Thymus (tissue), 14 donors: ENCODE measurements around the gene TUBB4A. TPM values are rescaled to one million over a fixed set of nuclear protein-coding genes. Genes with fewer than 3 reads are reported as not detected.
"Not testable (repeated sequence)": the region's sequence is repeated elsewhere in the genome, so short reads cannot be mapped to it uniquely, and the experiment has no call there.

Experiments
- DNase-seq, 9 donors: peaks; one replicate each; pipeline ENCODE4 v3.0.0-alpha.2; 2013; ENCODE audit warnings: low spot score in 9 of 9, low read depth in 6 of 9, missing footprints in 1 of 9
- H3K27ac ChIP-seq, 2 donors: one replicate each; pipeline ENCODE4 v1.5.1; 2013; ENCODE audit warnings: control low read depth in 1 of 2, low read depth in 1 of 2, low read length in 1 of 2, mild to moderate bottlenecking in 1 of 2, moderate library complexity in 1 of 2
- H3K27me3 ChIP-seq, 2 donors: one replicate each; pipeline ENCODE4 v1.5.1; 2013; ENCODE audit warnings: low read length in 1 of 2; ENCODE audit not compliant: control insufficient read depth in 2 of 2, insufficient read depth in 1 of 2
- H3K36me3 ChIP-seq, 2 donors: one replicate each; pipeline ENCODE4 v1.5.1; 2013; ENCODE audit warnings: low read length in 1 of 2, mild to moderate bottlenecking in 1 of 2, moderate library complexity in 1 of 2; ENCODE audit not compliant: control insufficient read depth in 2 of 2, insufficient read depth in 2 of 2
- H3K4me1 ChIP-seq, 2 donors: one replicate each; pipeline ENCODE4 v1.5.1; 2013; ENCODE audit warnings: low read length in 2 of 2; ENCODE audit not compliant: control insufficient read depth in 2 of 2, insufficient read depth in 2 of 2
- H3K4me3 ChIP-seq, 2 donors: one replicate each; pipeline ENCODE4 v1.5.1; 2013; ENCODE audit warnings: low read length in 2 of 2, control low read depth in 1 of 2, mild to moderate bottlenecking in 1 of 2
- H3K9me3 ChIP-seq, 2 donors: one replicate each; pipeline ENCODE4 v1.5.1; 2013; ENCODE audit warnings: low read length in 1 of 2, mild to moderate bottlenecking in 1 of 2; ENCODE audit not compliant: control insufficient read depth in 2 of 2, insufficient read depth in 1 of 2
- WGBS: extraction: QIAGEN DNeasy Blood & Tissue Kit; methylation state at CpG from one replicate; pipeline ENCODE4 v1.1.7; 2013; 5-methylcytosine and 5-hydroxymethylcytosine counted together
- long read RNA-seq, 10 donors: transcript quantifications; one replicate each; lab custom pipeline, GENCODE V29; 2026
- polyA plus RNA-seq: library from polyadenylated mRNA; stranded (reverse); fragments of 200-250 nt; gene quantifications from one replicate; pipeline ENCODE4 v1.2.3, GENCODE V29; 2013
- total RNA-seq: library from RNA; stranded (reverse); fragments of 120-200 nt; gene quantifications from one replicate; pipeline ENCODE4 v1.2.4, GENCODE V29; 2013
- donor health status: healthy.

The TUBB4A gene
- total RNA-seq (0.24 TPM), polyA plus RNA-seq (1.1 TPM)
- long read RNA-seq, donor 1, result 0 reads
- long read RNA-seq, donor 2, result 0 reads
- long read RNA-seq, donor 3, partial matches to known transcripts, result 0 of 1 reads
- long read RNA-seq, donor 3, other reads (novel, unspliced or antisense), result 0 of 1 reads
- long read RNA-seq, donor 4, result 0 reads
- long read RNA-seq, donor 5, partial matches to known transcripts, result 0 of 1 reads
- long read RNA-seq, donor 5, other reads (novel, unspliced or antisense), result 0 of 1 reads
- long read RNA-seq, donor 6, result 0 reads
- long read RNA-seq, donor 7, result 0 reads
- long read RNA-seq, donor 8, result 0 reads
- long read RNA-seq, donor 9, result 0 reads
- long read RNA-seq, donor 10, result 0 reads

DNA sequence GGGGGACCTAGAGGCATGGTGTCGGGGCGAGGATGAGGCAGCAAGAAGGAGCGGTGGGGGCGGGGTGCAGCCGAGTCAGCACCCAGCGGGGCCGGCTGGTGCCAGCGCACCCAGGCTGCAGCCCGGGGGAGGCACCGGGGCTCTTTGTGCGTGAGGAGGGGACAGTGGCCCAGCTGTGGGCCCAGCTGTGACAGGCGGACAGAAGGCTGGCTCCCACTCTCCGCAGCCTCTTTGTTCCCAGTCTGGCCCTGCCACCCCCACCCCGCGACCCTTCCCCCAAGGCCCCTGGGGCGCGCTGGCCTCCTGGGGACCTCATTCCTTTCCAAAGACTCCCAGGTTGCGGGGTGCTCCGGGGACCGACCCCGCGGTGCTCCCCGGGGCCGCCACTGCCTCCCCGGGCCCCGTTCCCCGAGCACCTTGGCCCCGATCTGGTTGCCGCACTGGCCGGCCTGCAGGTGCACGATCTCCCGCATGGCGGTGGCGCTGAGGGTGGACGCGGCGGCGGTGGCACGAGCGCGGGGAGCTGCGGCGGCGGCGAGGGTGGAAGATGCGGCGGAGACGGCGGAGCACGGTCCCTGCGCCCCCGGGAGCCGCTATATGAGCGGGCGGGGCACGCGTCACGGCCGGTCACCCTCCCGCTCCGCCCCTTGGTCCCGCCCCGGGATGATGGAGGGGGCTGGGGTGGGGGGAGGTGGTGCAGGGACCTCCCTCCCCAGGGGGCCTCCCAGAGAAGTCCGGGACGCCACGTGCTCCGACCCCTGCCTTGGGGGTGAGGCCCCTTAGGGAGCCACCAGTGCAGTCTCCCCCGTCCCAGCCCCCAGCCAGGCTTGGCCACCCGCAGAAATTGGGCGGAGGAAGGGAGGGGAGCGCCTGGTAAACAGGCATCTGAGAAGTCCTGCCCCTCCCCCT, at the start of gene TUBB4A:
Gene TUBB4A (minus strand): TSS at position 570 of the 909 bp plus-strand sequence. CDS start 97 bp downstream, at position 473.
- H3K27ac ChIP-seq, result no peak within 1 kb of the TSS
- H3K36me3 ChIP-seq, result no peaks in the 10 kb centered on the region
- DNase-seq, result no peak
- H3K27me3 ChIP-seq, result peaks cover 34 to 55% of the 10 kb centered on the region in 2 donors
- H3K4me1 ChIP-seq, result peaks cover 0 to 3% of the 10 kb centered on the region in 2 donors
- H3K9me3 ChIP-seq, result no peaks in the 10 kb centered on the region
- peak within 1 kb of the TSS in 1 of 2 donors; percentile 31 for H3K4me3 ChIP-seq
- WGBS, result 3% methylated on average over 71 of the region's 71 CpGs

- no peak for DNase-seq
- Histone ChIP-seq H3K27ac (no peak overlapping the region), H3K4me3 (no peak overlapping the region), H3K36me3 (no peaks in the 10 kb centered on the region), H3K27me3 (peaks cover 0 to 5% of the 10 kb centered on the region in 2 donors), H3K9me3 (peaks cover 2 to 14% of the 10 kb centered on the region in 2 donors), H3K4me1 (peaks cover 0 to 5% of the 10 kb centered on the region in 2 donors)
- WGBS, result 96% methylated on average over 3 of the region's 3 CpGs
Observed at GRCh38 chr19:6551091-6551490, 49.0 kb upstream of the TUBB4A start.

DNA sequence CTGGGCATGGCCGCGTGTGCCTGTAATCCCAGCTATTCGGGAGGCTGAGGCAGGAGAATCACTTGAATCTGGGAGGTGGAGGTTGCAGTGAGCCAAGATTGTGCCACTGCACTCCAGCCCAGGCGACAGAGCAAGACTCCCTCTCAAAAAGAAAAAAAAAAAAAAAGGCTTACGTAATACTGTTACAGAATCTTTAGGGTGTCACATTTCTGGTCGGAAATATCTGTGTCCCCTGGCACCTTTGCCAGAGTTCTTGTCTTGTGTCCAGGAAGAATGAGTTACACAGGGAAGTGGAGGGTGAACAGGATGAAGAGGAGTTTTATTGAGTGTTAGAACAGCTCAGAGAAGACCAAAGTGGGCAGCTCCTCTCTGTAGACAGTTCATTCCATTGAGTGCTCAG, 48.6 kb upstream of the TUBB4A start:
- not testable (repeated sequence) for H3K27me3 ChIP-seq, H3K4me3 ChIP-seq, H3K27ac ChIP-seq, DNase-seq, H3K36me3 ChIP-seq, H3K4me1 ChIP-seq
- peaks cover 2 to 17% of the 10 kb centered on the region in 2 donors for H3K9me3 ChIP-seq
- WGBS, result 94% methylated on average over 6 of the region's 6 CpGs

DNA sequence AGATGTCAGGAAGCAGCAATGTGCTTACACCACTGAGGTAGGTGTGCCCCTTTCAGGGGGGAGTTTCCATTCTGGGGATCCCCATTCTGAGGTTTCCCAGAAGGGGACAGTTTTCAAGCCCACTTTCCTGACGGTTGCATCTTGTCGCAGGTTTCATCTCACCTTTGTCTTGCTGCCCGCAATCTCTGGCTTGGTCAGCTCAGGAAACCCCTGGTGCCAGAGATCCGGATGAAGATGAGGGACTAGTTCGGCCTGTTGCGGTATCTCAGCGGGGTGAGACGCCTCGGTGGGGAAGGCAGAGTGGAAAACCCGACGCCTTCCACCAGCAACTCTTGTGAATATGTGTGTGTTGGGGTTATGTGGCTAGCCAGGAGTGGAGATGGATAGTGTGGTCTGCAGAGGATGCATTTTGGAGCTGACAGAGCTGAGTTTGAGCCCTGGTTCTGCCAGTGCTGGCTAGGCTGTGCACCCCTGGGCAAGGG, 41.8 kb upstream of the TUBB4A start:
- no peak for DNase-seq
- H3K4me1 ChIP-seq, result no peaks in the 10 kb centered on the region
- H3K4me3 ChIP-seq, result no peak overlapping the region
- H3K9me3 ChIP-seq, result peaks cover 0 to 17% of the 10 kb centered on the region in 2 donors
- H3K27ac ChIP-seq, result no peak overlapping the region
- H3K36me3 ChIP-seq, result no peaks in the 10 kb centered on the region
- no peaks in the 10 kb centered on the region for H3K27me3 ChIP-seq
- 77% methylated on average over 11 of the region's 11 CpGs for whole genome bisulfite sequencing

- Histone ChIP-seq H3K9me3 (peaks cover 0 to 14% of the 10 kb centered on the region in 2 donors), H3K27ac (no peak overlapping the region), H3K27me3 (no peaks in the 10 kb centered on the region), H3K4me3 (no peak overlapping the region), H3K4me1 (peaks cover 0 to 8% of the 10 kb centered on the region in 2 donors), H3K36me3 (no peaks in the 10 kb centered on the region)
- WGBS, result 92% methylated on average over 13 of the region's 13 CpGs
- DNase-seq, result no peak
Observed at GRCh38 chr19:6540918-6541689, 39.0 kb upstream of the TUBB4A start.

DNA sequence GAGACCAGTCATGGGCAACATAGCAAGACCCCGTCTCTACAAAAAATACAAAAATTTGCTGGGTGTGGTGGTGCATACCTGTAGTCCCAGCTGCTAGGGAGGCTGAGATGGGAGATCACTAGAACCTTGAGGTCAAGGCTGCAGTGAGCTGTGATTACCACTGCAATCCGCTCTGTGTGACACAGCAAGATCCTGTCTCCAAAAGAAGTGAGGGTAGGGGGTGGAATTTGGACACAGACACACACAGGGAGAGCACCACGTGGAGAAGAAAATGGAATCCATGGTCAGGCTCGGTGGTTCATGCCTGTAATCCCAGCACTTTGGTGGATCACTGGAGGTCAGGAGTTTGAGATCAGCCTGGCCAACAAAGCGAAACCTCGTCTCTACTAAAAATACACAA, 37.4 kb upstream of the TUBB4A start:
- Histone ChIP-seq H3K9me3 (peaks cover 0 to 8% of the 10 kb centered on the region in 2 donors), H3K27ac (no peak overlapping the region), H3K4me3 (no peak overlapping the region), H3K27me3 (peaks cover 0 to 4% of the 10 kb centered on the region in 2 donors), H3K4me1 (peaks cover 0 to 11% of the 10 kb centered on the region in 2 donors), H3K36me3 (no peaks in the 10 kb centered on the region)
- 92% methylated on average over 6 of the region's 6 CpGs for WGBS
- DNase-seq, result no peak

DNA sequence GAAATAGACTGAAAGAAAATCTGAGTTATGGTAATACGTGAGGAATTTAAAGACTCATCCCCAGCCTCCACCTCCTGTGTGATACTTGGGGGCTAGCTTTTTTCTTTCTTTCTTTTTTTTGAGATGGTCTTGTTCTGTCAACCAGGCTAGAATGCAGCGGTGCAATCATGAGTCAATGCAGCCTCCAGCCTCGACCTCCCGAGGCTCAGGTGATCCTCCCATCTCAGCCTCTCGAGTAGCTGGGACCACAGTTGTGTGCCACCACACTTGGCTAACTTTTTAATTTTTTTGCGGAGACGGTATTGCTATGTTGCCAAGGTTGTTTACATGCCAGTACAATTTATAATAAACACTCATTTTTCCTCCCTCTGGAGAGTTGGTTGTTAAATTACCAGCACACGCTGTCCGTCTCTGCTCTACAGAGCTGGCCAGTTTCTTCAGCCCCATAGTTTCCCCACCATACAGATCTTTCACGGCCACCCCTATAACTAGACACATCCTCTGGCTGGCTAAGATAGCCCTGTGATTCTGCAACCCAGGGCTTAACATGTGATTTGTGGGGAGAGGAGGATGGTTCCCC, 33.5 kb upstream of the TUBB4A start:
- WGBS, result 96% methylated on average over 10 of the region's 10 CpGs
- Histone ChIP-seq H3K27ac (no peak overlapping the region), H3K9me3 (peaks cover 0 to 8% of the 10 kb centered on the region in 2 donors), H3K4me3 (no peak overlapping the region), H3K4me1 (peaks cover 6 to 28% of the 10 kb centered on the region in 2 donors), H3K36me3 (no peaks in the 10 kb centered on the region), H3K27me3 (peaks cover 22 to 37% of the 10 kb centered on the region in 2 donors)
- no peak for DNase-seq

DNA sequence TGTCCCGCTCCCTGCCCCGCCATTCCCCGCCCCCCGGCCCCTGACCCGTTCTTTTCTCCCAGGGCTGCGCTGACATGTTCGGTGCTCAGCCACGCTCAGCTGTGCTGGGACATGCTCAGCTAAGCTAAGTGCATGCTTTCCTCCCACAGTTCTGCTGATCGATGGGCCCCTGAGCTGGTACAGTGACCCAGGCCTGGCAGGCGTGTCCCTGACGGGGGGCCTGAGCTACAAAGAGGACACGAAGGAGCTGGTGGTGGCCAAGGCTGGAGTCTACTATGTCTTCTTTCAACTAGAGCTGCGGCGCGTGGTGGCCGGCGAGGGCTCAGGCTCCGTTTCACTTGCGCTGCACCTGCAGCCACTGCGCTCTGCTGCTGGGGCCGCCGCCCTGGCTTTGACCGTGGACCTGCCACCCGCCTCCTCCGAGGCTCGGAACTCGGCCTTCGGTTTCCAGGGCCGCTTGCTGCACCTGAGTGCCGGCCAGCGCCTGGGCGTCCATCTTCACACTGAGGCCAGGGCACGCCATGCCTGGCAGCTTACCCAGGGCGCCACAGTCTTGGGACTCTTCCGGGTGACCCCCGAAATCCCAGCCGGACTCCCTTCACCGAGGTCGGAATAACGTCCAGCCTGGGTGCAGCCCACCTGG, 32.5 kb upstream of the TUBB4A start:
- no peak for DNase-seq
- 95% methylated on average over 40 of the region's 40 CpGs for whole genome bisulfite sequencing
- H3K27me3 ChIP-seq, result peaks cover 22 to 48% of the 10 kb centered on the region in 2 donors

More for the DNA sequence above, 32.5 kb upstream of the TUBB4A start:
- Histone ChIP-seq H3K4me3 (no peak overlapping the region), H3K4me1 (peaks cover 6 to 31% of the 10 kb centered on the region in 2 donors), H3K27ac (no peak overlapping the region), H3K36me3 (no peaks in the 10 kb centered on the region), H3K9me3 (peaks cover 0 to 8% of the 10 kb centered on the region in 2 donors)
